Colonic mucosa (tissue), 4 donors: Measurements from ENCODE around the gene NSUN2. TPM values are rescaled to one million over a fixed set of nuclear protein-coding genes. Genes with fewer than 3 reads are reported as not detected.
"Not testable (repeated sequence)": the region's sequence is repeated elsewhere in the genome, so short reads cannot be mapped to it uniquely, and the experiment has no call there.

Source experiments
- DNase-seq: peaks from one replicate; pipeline ENCODE4 v3.0.0-alpha.2; 2020
- H3K27ac ChIP-seq: fragments of 200-600 bp; one replicate; pipeline ENCODE4 v1.8.0; 2021
- H3K27me3 ChIP-seq: fragments of 200-600 bp; one replicate; pipeline ENCODE4 v1.8.0; 2021
- H3K36me3 ChIP-seq: fragments of 200-600 bp; one replicate; pipeline ENCODE4 v1.8.0; 2021
- H3K4me1 ChIP-seq: fragments of 200-600 bp; one replicate; pipeline ENCODE4 v1.8.0; 2021; ENCODE audit warnings: mild to moderate bottlenecking
- H3K4me3 ChIP-seq: fragments of 200-600 bp; one replicate; pipeline ENCODE4 v1.8.0; 2021
- H3K9ac ChIP-seq, 2 donors: one replicate each; pipeline ENCODE4 v1.7.0; 2013; ENCODE audit warnings: control low read depth in 2 of 2, low read depth in 2 of 2, low read length in 2 of 2
- H3K9me3 ChIP-seq: fragments of 200-600 bp; one replicate; pipeline ENCODE4 v1.8.0; 2021
- intact Hi-C: fragments of 100-400 bp; cut with DNase I; formaldehyde crosslinking; loops from one replicate; pipeline ENCODE4 v1.14.1; 2022
- total RNA-seq, 2 donors: library from RNA; stranded (reverse); fragmentation: NEBNext Ultra II Directional in 1 of 2; extraction: Animal tissue kit (Norgen Biotek cat#: 25700) in 1 of 2; gene quantifications; one replicate each; pipeline ENCODE4 v1.2.1, GENCODE V29; 2021
- TF ChIP-seq, protein P1 (sequence below): fragments of 200-600 bp; IDR thresholded peaks from one replicate; pipeline ENCODE4 v1.8.0; 2022; ENCODE audit warnings: antibody characterized with exemption, mild to moderate bottlenecking
- donor health status: healthy.
- donor health status: DM: no; HTN: no; CAD: no.
- donor health status: DM: no; HTN: no; CAD: no.

NSUN2 gene
- total RNA-seq, 2 donors from 2014 or later, result 46.9 to 69.9 TPM

DNA sequence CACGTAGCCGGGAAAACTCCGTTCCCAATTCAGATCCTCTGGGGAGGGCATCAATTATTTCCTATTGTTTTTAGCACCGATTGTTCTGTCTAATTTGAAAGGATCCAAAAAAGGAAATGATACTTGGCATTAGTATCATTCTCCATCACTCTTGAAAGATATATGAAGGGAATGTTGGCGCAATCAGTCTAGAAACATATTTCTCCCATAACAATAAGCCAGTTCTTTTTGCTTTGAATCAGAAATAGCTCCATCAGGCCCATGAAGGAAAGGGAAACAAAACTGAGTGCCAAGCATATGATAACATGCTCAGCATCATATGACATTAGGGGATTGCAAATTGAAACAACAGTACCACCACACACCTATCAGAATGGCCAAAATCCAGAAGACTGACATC lies 40.2 kb upstream of the NSUN2 start:
- Histone ChIP-seq H3K4me3 (no peak overlapping the region), H3K4me1 (no peaks in the 10 kb centered on the region), H3K9me3 (no peaks in the 10 kb centered on the region), H3K36me3 (no peaks in the 10 kb centered on the region), H3K27me3 (no peaks in the 10 kb centered on the region), H3K9ac (no peak overlapping the region), H3K27ac (no peak overlapping the region)
- no peak for DNase-seq
- TF ChIP-seq, protein P1, sequence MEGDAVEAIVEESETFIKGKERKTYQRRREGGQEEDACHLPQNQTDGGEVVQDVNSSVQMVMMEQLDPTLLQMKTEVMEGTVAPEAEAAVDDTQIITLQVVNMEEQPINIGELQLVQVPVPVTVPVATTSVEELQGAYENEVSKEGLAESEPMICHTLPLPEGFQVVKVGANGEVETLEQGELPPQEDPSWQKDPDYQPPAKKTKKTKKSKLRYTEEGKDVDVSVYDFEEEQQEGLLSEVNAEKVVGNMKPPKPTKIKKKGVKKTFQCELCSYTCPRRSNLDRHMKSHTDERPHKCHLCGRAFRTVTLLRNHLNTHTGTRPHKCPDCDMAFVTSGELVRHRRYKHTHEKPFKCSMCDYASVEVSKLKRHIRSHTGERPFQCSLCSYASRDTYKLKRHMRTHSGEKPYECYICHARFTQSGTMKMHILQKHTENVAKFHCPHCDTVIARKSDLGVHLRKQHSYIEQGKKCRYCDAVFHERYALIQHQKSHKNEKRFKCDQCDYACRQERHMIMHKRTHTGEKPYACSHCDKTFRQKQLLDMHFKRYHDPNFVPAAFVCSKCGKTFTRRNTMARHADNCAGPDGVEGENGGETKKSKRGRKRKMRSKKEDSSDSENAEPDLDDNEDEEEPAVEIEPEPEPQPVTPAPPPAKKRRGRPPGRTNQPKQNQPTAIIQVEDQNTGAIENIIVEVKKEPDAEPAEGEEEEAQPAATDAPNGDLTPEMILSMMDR, result no peak
- intact Hi-C loops, result no loop called here

DNA sequence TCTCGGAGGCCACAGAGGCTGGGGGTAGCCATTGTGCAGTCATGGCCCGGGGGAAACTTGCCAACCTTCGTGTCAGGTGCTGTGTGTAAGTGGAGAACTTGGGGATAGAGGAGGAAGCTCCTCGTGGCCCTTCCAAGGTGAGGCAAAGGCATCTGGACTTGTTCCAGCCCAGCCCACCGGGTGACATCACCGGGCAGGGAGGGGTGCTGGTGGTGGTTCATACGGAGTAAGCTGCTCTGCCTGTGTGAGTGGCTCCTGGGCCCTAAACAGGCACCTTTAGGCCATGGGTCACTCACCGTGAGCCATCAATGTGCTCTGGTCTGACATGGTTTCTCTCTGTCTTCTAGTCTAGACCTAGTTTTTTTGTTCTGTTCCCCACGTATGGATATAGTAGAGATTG lies 35.9 kb upstream of the NSUN2 start:
- H3K4me3 ChIP-seq, DNase-seq, H3K4me1 ChIP-seq, H3K9ac ChIP-seq, H3K36me3 ChIP-seq, H3K27me3 ChIP-seq, H3K27ac ChIP-seq, H3K9me3 ChIP-seq, intact Hi-C loops: not testable (repeated sequence)

DNA sequence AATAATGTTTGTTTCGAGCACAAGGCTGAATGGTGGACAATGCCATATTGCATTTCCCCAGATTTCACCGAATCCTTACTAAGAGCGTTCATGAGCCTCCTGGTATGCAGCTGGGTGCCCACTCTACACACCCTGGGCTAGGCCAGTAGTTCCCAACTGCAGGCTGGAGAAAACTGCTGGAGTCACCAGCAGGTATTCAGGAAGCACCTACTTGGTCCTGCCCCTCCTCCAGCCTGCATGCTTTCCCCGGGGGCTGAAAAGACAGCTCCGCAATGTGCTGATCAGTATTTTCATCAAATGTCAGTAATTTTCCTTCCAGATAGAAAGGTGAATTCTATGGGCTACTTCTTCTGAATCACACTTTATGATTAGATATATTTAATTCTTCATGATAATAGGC lies 34.8 kb upstream of the NSUN2 start:
- DNase-seq, result no peak
- Histone ChIP-seq H3K27me3 (no peaks in the 10 kb centered on the region), H3K9me3 (no peaks in the 10 kb centered on the region), H3K4me1 (no peaks in the 10 kb centered on the region), H3K4me3 (no peak overlapping the region), H3K27ac (no peak overlapping the region), H3K9ac (no peak overlapping the region), H3K36me3 (no peaks in the 10 kb centered on the region)
- intact Hi-C loops, result no loop called here
- TF ChIP-seq, protein P1, result no peak

DNA sequence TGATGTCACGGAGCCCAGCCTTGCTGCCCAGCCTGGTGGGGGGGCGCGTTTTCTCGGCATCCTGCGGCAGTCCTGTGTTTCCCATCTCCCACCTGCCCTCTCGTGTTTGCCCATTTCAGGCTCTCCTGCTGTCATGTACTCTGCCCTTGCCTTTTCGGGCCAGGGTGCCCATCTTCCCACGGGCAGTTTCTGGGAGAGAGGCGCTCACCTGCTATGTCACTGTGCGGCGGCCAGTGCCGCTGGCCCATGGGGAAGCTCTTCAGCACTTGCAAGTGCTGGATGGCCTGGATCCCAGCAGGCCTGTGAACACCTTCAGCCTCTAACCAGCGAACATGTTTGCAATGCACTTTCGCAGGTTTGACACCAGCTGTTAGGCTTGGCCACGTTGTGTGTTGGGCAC lies 33.9 kb upstream of the NSUN2 start:
- H3K27me3 ChIP-seq, result no peaks in the 10 kb centered on the region
- TF ChIP-seq, protein P1, result no peak
- no peaks in the 10 kb centered on the region for H3K36me3 ChIP-seq
- H3K4me1 ChIP-seq, result no peaks in the 10 kb centered on the region
- H3K9ac ChIP-seq, result no peak overlapping the region
- no peaks in the 10 kb centered on the region for H3K9me3 ChIP-seq
- no peak overlapping the region for H3K27ac ChIP-seq
- DNase-seq, result no peak
- intact Hi-C loops, result no loop called here
- no peak overlapping the region for H3K4me3 ChIP-seq

DNA sequence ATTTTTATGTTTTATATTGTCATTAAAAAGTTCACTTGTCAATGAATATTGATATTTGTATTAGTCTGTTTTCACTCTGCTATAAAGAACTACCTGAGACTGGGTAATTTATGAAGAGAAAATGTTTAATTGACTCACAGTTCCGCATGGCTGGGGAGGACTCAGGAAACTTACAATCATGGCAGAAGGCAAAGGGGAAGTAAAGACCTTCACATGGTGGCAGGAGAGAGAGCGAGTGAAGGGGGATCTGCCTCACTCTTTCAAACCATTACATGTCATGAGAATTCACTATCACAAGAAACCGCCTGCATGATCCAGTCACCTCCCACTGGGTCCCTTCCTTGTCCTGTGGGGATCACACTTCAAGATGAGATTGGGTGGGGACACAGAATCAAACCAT lies 27.8 kb upstream of the NSUN2 start:
- Histone ChIP-seq H3K36me3 (no peaks in the 10 kb centered on the region), H3K9me3 (no peaks in the 10 kb centered on the region), H3K27ac (no peak overlapping the region), H3K9ac (no peak overlapping the region), H3K4me3 (no peak overlapping the region), H3K27me3 (no peaks in the 10 kb centered on the region), H3K4me1 (no peaks in the 10 kb centered on the region)
- intact Hi-C loops, result no loop called here
- TF ChIP-seq, protein P1, result no peak
- no peak for DNase-seq

DNA sequence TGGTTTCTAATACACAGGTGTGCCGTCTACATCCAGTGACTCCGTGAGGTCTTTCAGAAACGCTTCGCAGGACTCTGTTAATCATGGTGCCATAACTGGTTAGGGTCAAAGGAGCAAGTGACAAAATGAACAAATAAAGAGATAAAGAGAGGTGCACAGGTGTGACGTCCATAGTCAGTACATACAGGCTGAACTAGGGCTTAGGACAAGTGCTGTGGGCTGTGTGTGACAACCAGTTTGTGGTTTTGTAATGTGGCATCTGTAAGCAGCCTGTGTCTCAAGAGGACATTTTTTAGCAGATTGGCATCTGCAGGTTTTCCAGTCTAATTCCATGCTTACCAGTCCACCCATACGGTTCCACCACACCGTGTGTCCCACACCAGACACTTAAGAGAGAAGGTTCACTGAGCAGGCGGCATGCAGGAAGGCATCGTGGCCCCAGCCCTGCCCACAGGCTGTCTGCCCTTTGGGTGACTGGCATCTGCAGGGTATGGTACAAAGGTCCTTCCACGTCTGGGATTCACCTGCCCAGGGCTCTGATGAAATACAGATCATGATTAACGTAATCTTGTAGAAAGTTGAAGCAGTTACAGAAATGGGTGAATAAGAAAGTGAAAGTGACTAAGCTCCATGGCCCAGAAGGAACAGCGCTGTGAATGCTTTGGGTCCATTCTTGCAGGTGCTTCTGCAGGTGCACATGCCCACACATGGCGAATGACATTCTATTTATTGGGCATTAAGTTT lies 27.3 kb upstream of the NSUN2 start:
- no peaks in the 10 kb centered on the region for H3K9me3 ChIP-seq
- no peak overlapping the region for H3K27ac ChIP-seq
- no peaks in the 10 kb centered on the region for H3K36me3 ChIP-seq
- no peak overlapping the region for H3K4me3 ChIP-seq
- DNase-seq, result no peak
- TF ChIP-seq, protein P1, result no peak
- intact Hi-C loops, result no loop called here
- H3K27me3 ChIP-seq, result no peaks in the 10 kb centered on the region
- H3K4me1 ChIP-seq, result no peaks in the 10 kb centered on the region
- H3K9ac ChIP-seq, result no peak overlapping the region
